ENCODE results near the gene RAB24.

RAB24 gene

DNA sequence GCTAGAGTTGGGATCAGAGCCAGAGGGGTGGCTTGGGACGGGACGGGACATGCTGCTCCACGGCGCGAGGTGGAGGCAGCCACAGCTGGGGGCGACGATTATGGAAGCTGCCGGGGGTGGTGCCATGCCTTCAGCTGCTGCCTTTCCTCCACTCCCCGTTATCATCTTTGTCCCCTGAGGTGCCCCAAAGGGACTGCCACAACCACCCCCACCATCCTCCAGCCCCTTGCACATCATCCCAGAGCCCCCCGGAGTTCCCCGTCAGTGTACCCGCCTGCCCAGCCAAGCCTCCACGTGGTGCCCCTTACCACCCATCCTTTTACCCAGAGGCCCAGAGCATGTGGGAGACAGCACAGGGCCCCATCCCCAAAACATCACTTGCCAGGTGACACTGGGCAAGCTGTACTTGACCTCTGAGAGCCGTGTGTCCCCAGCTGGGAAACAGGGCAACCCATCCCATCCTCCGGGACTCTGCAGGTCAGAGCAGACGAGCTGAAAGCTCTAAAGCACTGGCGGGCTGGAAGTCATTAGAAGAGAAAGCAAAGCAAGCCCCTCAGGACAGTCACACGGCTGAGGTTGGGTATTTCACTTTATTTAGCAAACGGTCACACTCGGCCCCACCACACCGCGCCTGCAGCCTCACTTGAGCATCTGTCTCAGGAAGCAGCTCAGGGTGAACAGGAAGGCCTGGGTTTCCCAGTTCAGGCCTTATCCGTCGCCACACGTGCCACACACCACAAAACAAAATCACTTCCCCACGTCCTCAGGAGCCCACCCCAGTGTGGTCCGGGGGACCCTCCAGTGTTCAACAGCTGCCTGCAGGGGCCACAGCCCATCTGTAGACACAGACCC is 27.7 kb upstream of the RAB24 start:
- Histone ChIP-seq H3K4me3 (ENCODE audit: low read depth in 1 of 2, low read length in 2 of 2) (no peak overlapping the region), H3K27ac (ENCODE audit: low read depth, low read length) (no peak overlapping the region), H3K9ac (ENCODE audit: low read length) (no peak overlapping the region), H3K9me3 (ENCODE audit: low read length) (no peaks in the 10 kb centered on the region), H3K27me3 (ENCODE audit: control insufficient read depth in 1 of 2, insufficient read depth in 2 of 2, low read length in 2 of 2) (no peaks in the 10 kb centered on the region), H3K36me3 (ENCODE audit: insufficient read depth, low read length) (peaks cover 39% of the 10 kb centered on the region), H3K4me1 (ENCODE audit: insufficient read depth, low read length) (no peaks in the 10 kb centered on the region)

DNA sequence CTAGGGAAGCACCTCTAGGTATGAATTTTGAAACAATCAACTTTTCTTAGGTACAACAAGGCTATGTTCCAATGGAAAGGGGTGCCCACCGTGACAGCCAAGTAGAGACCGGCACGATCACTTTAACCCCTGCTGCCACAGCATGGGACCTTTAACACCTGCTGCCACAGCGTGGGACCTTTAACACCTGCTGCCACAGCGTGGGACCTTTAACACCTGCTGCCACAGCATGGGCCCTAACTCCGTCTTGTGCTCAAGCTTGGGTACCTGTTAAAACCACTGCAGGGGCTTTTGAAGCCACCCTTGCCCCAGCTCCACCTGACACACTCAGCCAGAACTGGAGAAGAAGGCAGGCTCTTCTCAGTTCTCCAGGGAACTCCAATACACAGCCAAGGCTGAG is 26.4 kb upstream of the RAB24 start:
- no peaks in the 10 kb centered on the region for H3K27me3 ChIP-seq (ENCODE audit: control insufficient read depth in 1 of 2, insufficient read depth in 2 of 2, low read length in 2 of 2)
- no peak overlapping the region for H3K9ac ChIP-seq (ENCODE audit: low read length)
- no peak overlapping the region for H3K4me3 ChIP-seq (ENCODE audit: low read depth in 1 of 2, low read length in 2 of 2)
- no peaks in the 10 kb centered on the region for H3K4me1 ChIP-seq (ENCODE audit: insufficient read depth, low read length)
- peaks cover 26% of the 10 kb centered on the region for H3K36me3 ChIP-seq (ENCODE audit: insufficient read depth, low read length)
- H3K9me3 ChIP-seq (ENCODE audit: low read length), result no peaks in the 10 kb centered on the region
- no peak overlapping the region for H3K27ac ChIP-seq (ENCODE audit: low read depth, low read length)

DNA sequence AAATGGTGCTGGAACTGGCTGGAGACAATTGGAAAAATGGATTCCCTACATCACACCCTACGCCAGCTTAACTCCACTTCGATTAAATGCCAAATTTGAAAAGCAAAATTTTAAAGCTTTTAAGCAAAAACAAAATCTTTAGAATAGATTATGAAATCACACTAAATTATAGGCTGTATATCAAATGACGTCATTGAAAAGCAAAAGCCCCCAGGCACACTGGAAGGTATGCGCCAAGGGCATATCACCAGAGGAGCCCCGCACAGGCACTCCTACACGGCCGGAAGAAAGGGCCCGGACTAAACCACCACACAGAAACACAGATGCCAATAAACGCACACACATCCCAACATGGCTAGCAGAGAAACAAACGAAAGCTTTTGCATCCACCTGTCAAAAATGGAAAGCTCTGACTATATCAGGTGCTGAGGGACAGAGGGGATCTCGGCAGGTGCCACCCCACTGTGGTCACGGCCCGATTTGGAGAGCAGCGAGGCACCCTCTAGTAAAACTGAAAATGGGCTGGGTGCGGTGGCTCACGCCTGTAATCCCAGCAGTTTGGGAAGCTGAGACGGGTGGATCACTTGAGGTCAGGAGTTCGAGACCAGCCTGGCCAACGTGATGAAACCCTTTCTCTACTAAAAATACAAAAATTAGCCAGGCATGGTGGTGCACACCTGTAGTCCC is 25.2 kb upstream of the RAB24 start:
- Histone ChIP-seq H3K9ac (ENCODE audit: low read length) (no peak overlapping the region), H3K27me3 (ENCODE audit: control insufficient read depth in 1 of 2, insufficient read depth in 2 of 2, low read length in 2 of 2) (no peaks in the 10 kb centered on the region), H3K9me3 (ENCODE audit: low read length) (no peaks in the 10 kb centered on the region), H3K4me3 (ENCODE audit: low read depth in 1 of 2, low read length in 2 of 2) (no peak overlapping the region), H3K27ac (ENCODE audit: low read depth, low read length) (no peak overlapping the region), H3K4me1 (ENCODE audit: insufficient read depth, low read length) (no peaks in the 10 kb centered on the region), H3K36me3 (ENCODE audit: insufficient read depth, low read length) (peaks cover 14% of the 10 kb centered on the region)

DNA sequence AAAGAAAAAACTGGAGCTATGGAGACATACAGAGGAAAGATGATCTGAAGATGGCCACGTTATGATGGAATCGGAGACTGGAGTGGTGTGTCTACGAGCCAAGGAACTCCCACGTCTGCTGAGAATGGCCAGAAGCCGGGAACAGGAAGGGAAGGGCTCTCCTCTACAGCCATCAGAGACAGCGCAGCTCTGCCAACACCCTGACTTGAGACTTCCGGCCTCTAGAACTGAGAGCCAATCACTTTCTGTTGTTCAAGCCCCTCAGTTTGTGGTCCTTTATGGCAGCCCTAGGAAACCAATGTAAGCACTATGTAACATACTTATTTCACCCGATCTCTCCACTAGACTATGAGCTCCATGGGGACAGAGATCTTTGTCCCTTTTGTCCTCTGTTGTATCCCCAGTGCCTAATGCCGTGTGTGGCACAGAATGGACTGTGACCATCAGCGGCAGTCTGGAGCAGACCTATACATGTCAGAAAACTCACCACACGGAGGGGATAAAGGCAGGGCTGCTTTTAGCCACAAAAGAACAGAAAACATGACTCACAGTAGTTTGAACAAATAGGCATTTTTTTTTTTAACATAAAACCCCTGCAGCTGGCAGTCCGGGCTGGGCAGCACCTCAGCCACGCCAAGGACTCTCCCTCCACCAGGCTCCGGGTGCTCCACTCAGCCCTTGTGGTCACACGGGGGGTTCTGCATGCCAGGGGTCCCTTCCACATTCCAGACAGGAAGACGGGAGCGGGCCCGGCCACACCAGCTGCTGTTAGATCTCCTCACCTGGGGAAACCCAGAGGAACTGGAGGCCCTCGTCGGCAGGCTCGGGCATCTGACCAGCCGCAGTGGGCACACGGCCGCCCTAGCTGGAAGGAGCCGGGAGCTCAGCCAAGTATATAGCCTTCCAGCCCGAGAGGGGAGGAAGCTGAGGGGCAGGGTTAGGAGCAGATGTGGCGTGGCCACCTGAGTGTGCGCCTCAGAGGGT is 24.3 kb upstream of the RAB24 start:
- H3K9me3 ChIP-seq (ENCODE audit: low read length), result no peaks in the 10 kb centered on the region
- no peaks in the 10 kb centered on the region for H3K4me1 ChIP-seq (ENCODE audit: insufficient read depth, low read length)
- H3K36me3 ChIP-seq (ENCODE audit: insufficient read depth, low read length), result peaks cover 6% of the 10 kb centered on the region
- no peak overlapping the region for H3K4me3 ChIP-seq (ENCODE audit: low read depth in 1 of 2, low read length in 2 of 2)
- H3K27ac ChIP-seq (ENCODE audit: low read depth, low read length), result no peak overlapping the region
- no peak overlapping the region for H3K9ac ChIP-seq (ENCODE audit: low read length)
- H3K27me3 ChIP-seq (ENCODE audit: control insufficient read depth in 1 of 2, insufficient read depth in 2 of 2, low read length in 2 of 2), result no peaks in the 10 kb centered on the region

DNA sequence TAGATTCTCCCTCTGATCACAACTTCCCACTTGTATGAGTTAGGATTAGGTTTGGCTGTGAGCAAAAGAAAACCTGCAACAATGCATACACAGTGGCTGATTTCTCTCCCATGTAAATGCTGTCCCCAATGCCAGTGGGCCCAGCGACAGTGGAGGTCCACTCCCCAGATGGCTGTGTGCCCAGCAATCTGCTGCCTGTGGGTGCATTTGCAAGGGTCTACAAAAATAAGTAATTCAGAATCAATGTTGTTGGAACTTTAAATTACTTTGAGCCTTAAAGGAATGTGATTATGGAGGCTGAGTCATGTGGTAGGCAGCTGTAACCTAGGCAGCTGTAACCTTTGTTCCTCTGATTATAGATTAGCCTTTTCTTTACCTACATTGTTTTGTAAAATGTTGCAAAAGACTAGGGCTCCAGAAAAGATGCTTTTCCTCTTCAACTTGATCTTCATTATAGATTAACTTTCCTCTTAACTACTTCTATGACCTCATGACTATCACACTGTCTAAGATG is 22.4 kb upstream of the RAB24 start:
- Histone ChIP-seq H3K4me1 (ENCODE audit: insufficient read depth, low read length) (no peaks in the 10 kb centered on the region), H3K27me3 (ENCODE audit: control insufficient read depth in 1 of 2, insufficient read depth in 2 of 2, low read length in 2 of 2) (no peaks in the 10 kb centered on the region), H3K4me3 (ENCODE audit: low read depth in 1 of 2, low read length in 2 of 2) (no peak overlapping the region), H3K9ac (ENCODE audit: low read length) (no peak overlapping the region), H3K36me3 (ENCODE audit: insufficient read depth, low read length) (peaks cover 4% of the 10 kb centered on the region), H3K27ac (ENCODE audit: low read depth, low read length) (no peak overlapping the region), H3K9me3 (ENCODE audit: low read length) (no peaks in the 10 kb centered on the region)

DNA sequence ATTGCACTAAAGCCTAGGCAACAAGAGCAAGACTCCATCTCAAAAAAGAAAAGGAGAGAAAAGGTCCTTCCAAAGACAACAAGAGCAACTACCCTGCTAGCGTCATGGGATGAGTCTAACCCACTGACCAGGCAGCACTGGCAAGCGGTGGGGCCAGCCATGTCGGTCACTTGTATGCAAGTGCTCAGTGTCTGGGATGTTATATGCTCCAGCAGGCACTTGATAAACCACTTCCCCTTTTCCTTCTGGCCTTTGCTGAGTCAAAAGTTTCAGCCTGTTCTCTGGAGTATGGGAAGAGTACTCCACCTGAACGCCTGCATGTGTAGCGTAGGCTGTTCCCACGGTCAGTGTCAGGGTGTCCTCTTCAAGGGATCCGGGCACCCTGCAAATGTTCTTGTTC is 17.4 kb upstream of the RAB24 start:
- no peaks in the 10 kb centered on the region for H3K36me3 ChIP-seq (ENCODE audit: insufficient read depth, low read length)
- H3K9ac ChIP-seq (ENCODE audit: low read length), result no peak overlapping the region
- no peaks in the 10 kb centered on the region for H3K4me1 ChIP-seq (ENCODE audit: insufficient read depth, low read length)
- H3K9me3 ChIP-seq (ENCODE audit: low read length), result no peaks in the 10 kb centered on the region
- H3K27ac ChIP-seq (ENCODE audit: low read depth, low read length), result no peak overlapping the region
- no peaks in the 10 kb centered on the region for H3K27me3 ChIP-seq (ENCODE audit: control insufficient read depth in 1 of 2, insufficient read depth in 2 of 2, low read length in 2 of 2)
- no peak overlapping the region for H3K4me3 ChIP-seq (ENCODE audit: low read depth in 1 of 2, low read length in 2 of 2)

DNA sequence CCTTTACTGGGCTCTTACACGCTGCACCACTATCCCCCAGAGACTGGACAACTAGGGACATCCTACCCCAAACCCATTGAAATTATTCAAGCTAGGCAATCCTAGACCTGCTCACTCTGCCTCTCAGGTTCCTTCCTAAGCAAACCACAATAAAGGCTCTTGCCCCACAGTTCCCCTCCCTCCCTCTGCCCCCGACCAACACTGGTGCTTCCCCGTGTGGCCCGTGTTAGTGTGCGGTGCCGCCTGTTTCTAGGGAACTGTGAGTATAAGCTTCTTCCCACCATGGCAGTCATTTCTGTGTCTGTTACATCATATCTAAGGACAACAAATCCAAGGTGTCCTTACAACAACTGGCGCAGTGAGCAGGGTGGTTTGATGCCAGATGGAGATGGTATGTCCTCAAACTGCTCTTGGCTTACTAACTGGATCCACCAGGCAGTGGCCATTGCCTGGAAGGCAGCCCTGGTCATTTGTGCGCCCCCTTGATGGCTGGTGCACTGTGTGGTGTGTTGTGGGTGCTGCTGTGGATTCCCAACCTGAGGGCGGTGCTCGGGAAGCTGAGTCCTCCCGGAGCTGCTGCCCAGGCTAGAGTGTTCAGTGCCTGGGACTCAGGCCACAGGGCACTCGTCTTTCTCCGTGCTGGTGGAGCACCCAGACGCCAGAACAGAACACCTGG is 16.5 kb upstream of the RAB24 start:
- Histone ChIP-seq H3K36me3 (ENCODE audit: insufficient read depth, low read length) (no peaks in the 10 kb centered on the region), H3K27ac (ENCODE audit: low read depth, low read length) (no peak overlapping the region), H3K9me3 (ENCODE audit: low read length) (no peaks in the 10 kb centered on the region), H3K9ac (ENCODE audit: low read length) (no peak overlapping the region), H3K27me3 (ENCODE audit: control insufficient read depth in 1 of 2, insufficient read depth in 2 of 2, low read length in 2 of 2) (no peaks in the 10 kb centered on the region), H3K4me1 (ENCODE audit: insufficient read depth, low read length) (no peaks in the 10 kb centered on the region), H3K4me3 (ENCODE audit: low read depth in 1 of 2, low read length in 2 of 2) (no peak overlapping the region)

DNA sequence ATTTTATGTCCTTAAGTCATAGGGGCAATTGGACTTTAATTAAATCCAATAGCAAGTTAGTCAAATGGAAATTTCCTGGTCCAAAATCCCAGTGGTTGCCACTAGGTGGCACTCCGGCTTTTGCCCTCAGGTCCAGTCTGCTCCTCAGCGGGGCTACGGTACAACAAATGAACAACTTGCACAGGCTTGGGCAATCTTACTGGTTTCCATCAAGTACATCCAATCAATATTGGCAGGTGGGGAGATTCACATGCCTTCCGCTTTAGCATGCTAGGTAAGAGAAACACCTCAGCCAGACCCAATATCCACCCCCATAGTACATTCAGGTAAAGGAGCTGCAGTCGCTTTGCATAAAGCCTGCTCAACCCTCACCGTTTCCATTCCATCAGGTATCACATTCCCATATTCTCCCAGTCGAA is 14.4 kb upstream of the RAB24 start:
- Histone ChIP-seq H3K4me3 (ENCODE audit: low read depth in 1 of 2, low read length in 2 of 2) (no peak overlapping the region), H3K27me3 (ENCODE audit: control insufficient read depth in 1 of 2, insufficient read depth in 2 of 2, low read length in 2 of 2) (no peaks in the 10 kb centered on the region), H3K36me3 (ENCODE audit: insufficient read depth, low read length) (no peaks in the 10 kb centered on the region), H3K9me3 (ENCODE audit: low read length) (no peaks in the 10 kb centered on the region), H3K27ac (ENCODE audit: low read depth, low read length) (no peak overlapping the region), H3K9ac (ENCODE audit: low read length) (no peak overlapping the region), H3K4me1 (ENCODE audit: insufficient read depth, low read length) (no peaks in the 10 kb centered on the region)

DNA sequence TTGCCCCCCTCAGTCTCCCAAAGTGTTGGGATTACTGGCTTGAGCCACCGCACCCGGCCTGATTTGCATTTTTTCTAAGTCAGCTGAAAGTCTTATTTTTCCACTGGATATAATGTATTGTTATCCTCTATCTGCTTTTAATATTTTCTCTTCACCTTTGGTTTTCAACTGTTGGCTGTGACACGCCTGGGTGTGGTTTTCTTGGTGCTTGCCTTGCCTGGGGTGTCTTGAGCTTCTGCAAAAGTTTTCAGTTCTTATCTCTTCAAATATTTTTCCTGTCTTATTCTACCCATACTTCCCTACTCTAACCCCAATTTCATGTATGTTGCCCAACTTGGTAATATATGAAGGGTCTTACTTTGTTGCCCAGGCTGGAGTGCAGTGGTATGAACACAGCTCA is 12.5 kb upstream of the RAB24 start:
- Histone ChIP-seq H3K36me3 (ENCODE audit: insufficient read depth, low read length) (no peaks in the 10 kb centered on the region), H3K4me3 (ENCODE audit: low read depth in 1 of 2, low read length in 2 of 2) (no peak overlapping the region), H3K27me3 (ENCODE audit: control insufficient read depth in 1 of 2, insufficient read depth in 2 of 2, low read length in 2 of 2) (no peaks in the 10 kb centered on the region), H3K27ac (ENCODE audit: low read depth, low read length) (no peak overlapping the region), H3K9ac (ENCODE audit: low read length) (no peak overlapping the region), H3K9me3 (ENCODE audit: low read length) (no peaks in the 10 kb centered on the region), H3K4me1 (ENCODE audit: insufficient read depth, low read length) (peaks cover 6% of the 10 kb centered on the region)

DNA sequence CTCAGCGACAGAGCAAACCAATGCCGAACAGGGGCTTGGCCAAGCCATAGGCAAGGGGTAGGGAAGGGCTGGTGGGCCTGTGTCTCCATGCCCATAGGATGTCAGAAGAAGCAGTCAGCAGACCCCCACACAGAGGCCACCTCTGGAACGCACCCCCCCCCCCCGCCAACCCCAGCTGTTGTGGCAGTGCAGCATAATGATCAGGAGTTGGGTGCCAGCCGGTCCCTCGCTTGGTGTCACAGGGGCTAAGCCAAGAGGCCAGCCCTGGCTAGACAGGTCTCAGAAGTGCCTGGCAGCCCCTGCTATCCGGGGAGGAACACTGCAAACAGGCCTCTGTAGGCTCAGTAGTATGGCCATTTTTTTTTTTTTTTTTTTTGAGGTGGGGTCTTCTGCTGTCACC is 11.9 kb upstream of the RAB24 start:
- Histone ChIP-seq H3K27me3 (ENCODE audit: control insufficient read depth in 1 of 2, insufficient read depth in 2 of 2, low read length in 2 of 2) (no peaks in the 10 kb centered on the region), H3K9ac (ENCODE audit: low read length) (no peak overlapping the region), H3K4me1 (ENCODE audit: insufficient read depth, low read length) (peaks cover 6% of the 10 kb centered on the region), H3K36me3 (ENCODE audit: insufficient read depth, low read length) (no peaks in the 10 kb centered on the region), H3K9me3 (ENCODE audit: low read length) (no peaks in the 10 kb centered on the region), H3K27ac (ENCODE audit: low read depth, low read length) (no peak overlapping the region), H3K4me3 (ENCODE audit: low read depth in 1 of 2, low read length in 2 of 2) (no peak overlapping the region)

All from muscle layer of colon (tissue), 2 donors.